GM21825 (cell line): ENCODE measurements around the gene STAT5A.
"Not testable (repeated sequence)": the region's sequence is repeated elsewhere in the genome, so short reads cannot be mapped to it uniquely, and the experiment has no call there.

Experiments
- ATAC-seq: cut with Tn5 transposase; IDR thresholded peaks from one replicate; pipeline ENCODE4 v1.9.1; 2021; ENCODE audit warnings: mild to moderate bottlenecking, moderate library complexity; ENCODE audit not compliant: unreplicated experiment

The STAT5A gene

GRCh38 chr17:42287977-42288802 lies at the start of gene STAT5A:
Gene STAT5A, plus strand, starts transcription at chr17:42288498. Its CDS starts 914 bp downstream, at chr17:42289412.
- ATAC-seq: peak; percentile 41

- not testable (repeated sequence) for ATAC-seq
Observed at GRCh38 chr17:42239576-42239975, 48.7 kb upstream of the STAT5A start.

- no peak for ATAC-seq
Observed at GRCh38 chr17:42240201-42240600, 48.1 kb upstream of the STAT5A start.

- not testable (repeated sequence) for ATAC-seq
Observed at GRCh38 chr17:42240863-42241262, 47.4 kb upstream of the STAT5A start.

- no peak for ATAC-seq
Observed at GRCh38 chr17:42241871-42242270, 46.4 kb upstream of the STAT5A start.

- no peak for ATAC-seq
Observed at GRCh38 chr17:42243493-42243982, 44.8 kb upstream of the STAT5A start.

- not testable (repeated sequence) for ATAC-seq
Observed at GRCh38 chr17:42244116-42244515, 44.2 kb upstream of the STAT5A start.

GRCh38 chr17:42245183-42245582 lies 43.1 kb upstream of the STAT5A start:
- not testable (repeated sequence) for ATAC-seq

GRCh38 chr17:42246515-42246914 lies 41.8 kb upstream of the STAT5A start:
- ATAC-seq: no peak

- ATAC-seq: no peak
Observed at GRCh38 chr17:42247734-42248133, 40.6 kb upstream of the STAT5A start.

- ATAC-seq: peak; percentile 90
Observed at GRCh38 chr17:42248351-42249179, 39.7 kb upstream of the STAT5A start.

- no peak for ATAC-seq
Observed at GRCh38 chr17:42249681-42250446, 38.4 kb upstream of the STAT5A start.

GRCh38 chr17:42251115-42251514 lies 37.2 kb upstream of the STAT5A start:
- no peak for ATAC-seq

- ATAC-seq: no peak
Observed at GRCh38 chr17:42252597-42253550, 35.4 kb upstream of the STAT5A start.

GRCh38 chr17:42253578-42253977 lies 34.7 kb upstream of the STAT5A start:
- no peak for ATAC-seq

GRCh38 chr17:42255445-42255844 lies 32.9 kb upstream of the STAT5A start:
- no peak for ATAC-seq

GRCh38 chr17:42260318-42260717 lies 28.0 kb upstream of the STAT5A start:
- no peak for ATAC-seq

- not testable (repeated sequence) for ATAC-seq
Observed at GRCh38 chr17:42264366-42264765, 23.9 kb upstream of the STAT5A start.

GRCh38 chr17:42266462-42266861 lies 21.8 kb upstream of the STAT5A start:
- no peak for ATAC-seq
